T-helper 2 cell treated with Interferon-gamma antibody and Interleukin-4, amounts not matched to agents 5 μg/mL and 100 μg/mL, for 36 hours (primary cell): ENCODE results near the gene CDX1.

ENCODE experiments used
- DNase-seq: peaks from one replicate; pipeline ENCODE4 v3.0.0; 2021; ENCODE audit warnings: low spot score
- H3K27ac Mint-ChIP-seq: one replicate; pipeline ENCODE4 v1.8.0; 2021; ENCODE audit warnings: mild to moderate bottlenecking, mixed read lengths
- H3K27me3 Mint-ChIP-seq: one replicate; pipeline ENCODE4 v1.8.0; 2021; ENCODE audit warnings: low read depth, mixed read lengths
- H3K36me3 Mint-ChIP-seq: one replicate; pipeline ENCODE4 v1.8.0; 2021; ENCODE audit warnings: low read depth, mixed read lengths
- H3K4me1 Mint-ChIP-seq: one replicate; pipeline ENCODE4 v1.8.0; 2021; ENCODE audit warnings: low read depth, mixed read lengths
- H3K4me3 Mint-ChIP-seq: one replicate; pipeline ENCODE4 v1.8.0; 2022; ENCODE audit warnings: mild to moderate bottlenecking, moderate library complexity, mixed read lengths
- H3K9me3 Mint-ChIP-seq: one replicate; pipeline ENCODE4 v1.8.0; 2021; ENCODE audit warnings: mixed read lengths

CDX1 gene

DNA sequence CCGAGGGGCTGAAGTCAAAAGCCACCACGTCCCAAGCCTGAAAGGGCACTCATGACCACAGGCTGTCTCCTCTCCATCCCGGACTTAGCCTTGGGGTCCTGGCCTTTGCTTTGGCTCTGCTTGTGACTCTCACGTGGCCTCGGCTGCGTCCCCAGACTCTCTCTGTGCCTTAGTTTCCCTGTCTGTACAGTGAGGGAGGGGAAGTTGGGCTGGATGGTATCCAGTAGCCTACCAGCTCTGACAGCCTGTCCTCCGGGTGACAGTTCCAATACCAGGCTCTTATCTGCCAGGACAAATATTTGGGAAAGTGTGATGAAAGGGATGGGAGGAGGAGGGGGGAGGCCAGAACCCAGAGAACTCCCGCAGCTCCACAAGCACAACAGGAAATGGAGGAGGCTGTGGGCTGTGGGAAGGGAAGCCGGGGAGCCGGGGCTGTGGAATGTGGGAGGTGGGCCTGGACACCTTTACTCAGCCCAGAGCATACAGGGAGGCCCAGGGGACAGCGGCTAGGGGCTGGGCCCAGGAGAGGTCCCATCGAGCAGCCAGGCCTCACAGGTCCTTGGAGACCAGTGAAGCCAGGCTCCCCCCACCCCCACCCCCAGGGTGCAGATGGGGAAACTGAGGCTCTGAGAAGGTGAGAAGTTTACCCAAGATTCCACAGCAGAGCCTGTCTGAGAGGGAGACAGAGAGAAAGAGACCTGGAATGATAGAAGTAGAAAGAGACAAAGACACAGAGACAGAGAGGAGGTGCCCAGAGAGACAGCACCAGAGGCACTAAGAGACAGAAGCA, 29.2 kb upstream of the CDX1 start:
- DNase-seq = no peak
- Mint-ChIP-seq H3K4me1 (no peaks in the 10 kb centered on the region), H3K36me3 (no peaks in the 10 kb centered on the region), H3K27ac (no peak overlapping the region), H3K9me3 (no peaks in the 10 kb centered on the region), H3K4me3 (no peak overlapping the region), H3K27me3 (no peaks in the 10 kb centered on the region)

DNA sequence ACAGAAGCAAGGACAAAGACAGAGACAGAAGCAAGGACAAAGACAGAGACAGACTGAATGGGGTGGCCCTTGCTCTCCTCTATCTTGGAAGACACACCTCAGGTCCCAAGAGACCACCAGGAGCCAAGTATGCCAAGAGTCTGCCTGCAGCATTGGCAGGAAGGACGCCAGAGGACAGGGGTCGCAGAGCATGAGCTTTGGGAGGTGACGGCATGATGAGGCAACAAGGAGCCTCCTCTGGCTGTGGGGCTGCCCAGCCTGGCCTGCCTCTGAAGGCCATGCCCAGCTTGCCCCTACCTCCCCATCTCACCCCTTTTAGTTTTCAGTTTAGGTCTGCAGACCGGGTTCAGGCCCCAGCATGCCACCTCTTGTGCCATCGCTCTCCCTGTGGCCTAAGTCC, 28.6 kb upstream of the CDX1 start:
- H3K4me1 Mint-ChIP-seq = no peaks in the 10 kb centered on the region
- no peaks in the 10 kb centered on the region for H3K36me3 Mint-ChIP-seq
- no peaks in the 10 kb centered on the region for H3K9me3 Mint-ChIP-seq
- no peak overlapping the region for H3K27ac Mint-ChIP-seq
- no peaks in the 10 kb centered on the region for H3K27me3 Mint-ChIP-seq
- DNase-seq = no peak
- no peak overlapping the region for H3K4me3 Mint-ChIP-seq

DNA sequence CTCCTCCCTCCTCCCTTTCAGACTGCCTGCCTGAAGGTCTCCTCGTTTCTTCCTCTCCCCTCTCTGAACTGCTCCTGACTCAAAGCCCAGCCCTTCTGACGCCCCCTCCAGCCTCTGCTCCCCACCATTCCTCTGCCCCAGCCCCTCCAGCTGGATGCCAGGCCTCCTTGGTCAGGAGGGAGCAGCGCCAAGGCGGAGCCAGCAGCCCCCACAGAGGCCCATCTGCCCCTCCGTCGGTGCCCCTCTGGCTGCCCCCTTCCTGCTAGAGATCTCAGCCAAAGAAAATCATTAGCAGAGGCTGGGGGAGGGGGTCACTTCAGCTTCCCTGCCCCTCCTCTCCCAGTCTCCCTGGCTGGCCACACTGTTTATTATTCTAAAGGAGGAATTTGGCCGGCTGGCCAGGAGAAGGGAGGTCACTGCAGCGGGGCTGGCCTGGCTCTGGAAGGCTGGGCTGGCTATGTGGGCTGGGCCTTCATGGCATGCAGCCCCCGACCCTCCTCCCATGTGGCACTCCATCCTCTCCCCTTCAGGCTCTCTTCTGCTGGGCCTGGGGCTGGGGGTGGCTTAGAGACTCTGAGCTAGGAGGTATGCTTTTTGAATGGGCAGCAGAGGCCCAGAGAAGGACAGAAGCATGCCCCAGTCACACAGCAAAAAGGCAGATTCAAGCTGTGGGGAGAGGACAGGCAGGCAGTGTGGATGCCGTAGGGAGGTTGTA, 27.9 kb upstream of the CDX1 start:
- no peaks in the 10 kb centered on the region for H3K27me3 Mint-ChIP-seq
- no peaks in the 10 kb centered on the region for H3K4me1 Mint-ChIP-seq

DNA sequence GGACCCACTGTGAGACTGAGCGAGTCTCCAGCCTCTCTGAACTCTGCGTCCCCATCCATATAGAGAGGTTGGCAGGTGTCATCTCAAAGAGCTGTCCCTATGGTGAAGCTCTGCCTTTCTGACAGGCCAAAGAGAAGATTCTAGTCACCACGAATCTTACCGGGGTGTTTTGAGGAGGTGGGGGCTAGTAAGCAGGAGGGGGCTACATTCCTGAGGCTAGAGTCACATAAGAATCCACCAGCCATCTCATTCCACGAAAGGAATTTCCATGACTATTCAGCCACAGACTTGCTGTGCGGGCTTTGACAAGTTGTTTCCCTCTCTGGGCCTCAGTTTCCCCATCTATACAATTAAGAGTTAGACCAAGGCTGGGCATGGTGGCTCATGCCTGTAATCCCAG, 27.2 kb upstream of the CDX1 start:
- DNase-seq = no peak
- no peaks in the 10 kb centered on the region for H3K27me3 Mint-ChIP-seq
- no peak overlapping the region for H3K27ac Mint-ChIP-seq
- H3K36me3 Mint-ChIP-seq = no peaks in the 10 kb centered on the region
- no peaks in the 10 kb centered on the region for H3K9me3 Mint-ChIP-seq
- H3K4me3 Mint-ChIP-seq = no peak overlapping the region
- no peaks in the 10 kb centered on the region for H3K4me1 Mint-ChIP-seq

More for the DNA sequence above, 27.9 kb upstream of the CDX1 start:
- no peak for DNase-seq
- Mint-ChIP-seq H3K36me3 (no peaks in the 10 kb centered on the region), H3K4me3 (no peak overlapping the region), H3K27ac (no peak overlapping the region), H3K9me3 (no peaks in the 10 kb centered on the region)

DNA sequence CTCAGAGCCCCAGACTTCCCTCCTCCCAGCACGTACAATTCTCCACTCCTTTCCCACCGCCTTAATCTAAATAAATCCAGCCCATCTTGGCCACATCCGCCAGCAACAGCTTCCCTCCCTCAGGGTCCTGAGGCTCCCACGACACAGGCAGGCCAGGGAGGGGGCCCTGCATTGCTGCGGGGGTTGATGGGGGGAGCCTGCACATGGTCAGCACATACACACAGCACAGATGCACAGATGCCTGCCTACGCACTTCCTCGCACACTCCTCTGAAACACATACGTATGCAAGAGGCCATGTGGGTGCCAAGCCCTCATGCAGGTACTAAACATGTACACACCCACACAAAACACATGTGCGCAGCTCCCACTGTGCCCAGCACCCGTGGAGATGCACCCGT, 25.7 kb upstream of the CDX1 start:
- H3K4me3 Mint-ChIP-seq = no peak overlapping the region
- no peak for DNase-seq
- H3K4me1 Mint-ChIP-seq = peaks cover under 1% of the 10 kb centered on the region
- no peaks in the 10 kb centered on the region for H3K9me3 Mint-ChIP-seq
- no peak overlapping the region for H3K27ac Mint-ChIP-seq
- no peaks in the 10 kb centered on the region for H3K27me3 Mint-ChIP-seq
- H3K36me3 Mint-ChIP-seq = no peaks in the 10 kb centered on the region

DNA sequence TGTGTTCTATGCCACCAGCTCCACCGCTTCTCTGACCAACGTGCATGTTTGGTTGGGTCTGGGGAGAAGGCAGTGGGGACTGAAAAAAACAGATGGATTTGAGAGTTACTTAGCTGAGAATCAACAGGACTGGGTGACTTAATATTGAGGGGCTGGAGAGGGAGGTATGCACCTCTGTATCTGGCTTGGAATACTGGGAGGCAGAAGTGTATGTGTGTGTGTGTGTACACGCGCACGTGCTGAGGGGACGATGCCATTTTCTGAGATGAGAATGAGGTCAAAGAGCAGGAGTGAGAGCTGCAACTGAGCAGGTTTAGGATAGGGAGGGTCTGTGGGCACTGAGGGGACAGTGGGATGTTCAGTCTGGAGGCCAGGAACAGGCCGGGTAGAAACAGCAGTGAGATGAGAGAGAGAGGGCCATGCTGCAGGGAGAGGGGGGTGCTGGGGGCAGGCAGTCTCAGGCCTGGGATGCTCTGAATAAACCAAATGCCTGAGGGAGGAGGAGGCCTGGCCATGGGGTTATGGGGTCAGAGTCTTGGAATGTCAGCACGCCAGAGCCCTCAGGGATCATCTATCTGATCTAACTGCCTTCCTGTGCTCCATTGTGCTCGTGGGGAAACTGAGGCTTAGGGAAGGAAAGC, 24.9 kb upstream of the CDX1 start:
- DNase-seq = no peak
- Mint-ChIP-seq H3K27me3 (no peaks in the 10 kb centered on the region), H3K27ac (no peak overlapping the region), H3K36me3 (no peaks in the 10 kb centered on the region), H3K9me3 (no peaks in the 10 kb centered on the region), H3K4me3 (no peak overlapping the region), H3K4me1 (peaks cover 2% of the 10 kb centered on the region)

DNA sequence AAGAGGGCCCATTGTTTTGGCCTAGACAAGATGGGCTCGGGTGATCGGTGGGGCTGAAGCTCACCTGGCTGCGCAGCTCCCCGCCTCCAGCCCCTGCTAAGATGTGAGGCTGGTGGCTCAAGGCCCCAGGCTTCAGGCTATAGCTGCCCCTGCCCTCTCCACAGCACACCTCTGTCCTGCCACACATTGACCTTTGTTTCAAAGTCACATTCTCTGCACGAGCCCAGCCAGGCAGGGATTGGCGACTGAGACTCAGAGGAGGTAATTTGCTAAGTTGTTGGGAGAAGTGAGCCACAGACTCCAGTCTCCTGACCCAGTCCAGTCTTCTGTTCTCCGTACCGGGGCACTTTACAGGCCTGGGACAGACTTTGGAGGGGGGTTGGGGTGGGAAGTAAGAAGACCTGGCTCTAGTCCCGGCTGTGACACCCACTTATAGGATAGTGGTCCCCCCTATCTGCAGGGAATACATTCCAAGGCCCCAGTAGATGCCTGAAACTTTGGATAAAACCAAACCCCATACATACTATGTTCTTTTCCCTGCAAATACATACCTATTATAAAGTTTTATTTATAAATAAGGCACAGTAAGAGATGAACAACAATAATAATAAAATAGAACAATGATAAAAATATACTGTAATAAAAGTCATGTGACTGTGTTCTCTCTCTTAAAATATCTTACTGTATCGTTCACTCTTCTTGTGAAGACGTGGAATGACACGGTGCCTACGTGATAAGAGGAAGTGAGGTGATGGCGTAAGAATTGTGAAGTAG, 24.2 kb upstream of the CDX1 start:
- no peak for DNase-seq
- Mint-ChIP-seq H3K36me3 (no peaks in the 10 kb centered on the region), H3K27ac (no peak overlapping the region), H3K9me3 (no peaks in the 10 kb centered on the region), H3K4me3 (no peak overlapping the region), H3K4me1 (peaks cover 2% of the 10 kb centered on the region), H3K27me3 (no peaks in the 10 kb centered on the region)

DNA sequence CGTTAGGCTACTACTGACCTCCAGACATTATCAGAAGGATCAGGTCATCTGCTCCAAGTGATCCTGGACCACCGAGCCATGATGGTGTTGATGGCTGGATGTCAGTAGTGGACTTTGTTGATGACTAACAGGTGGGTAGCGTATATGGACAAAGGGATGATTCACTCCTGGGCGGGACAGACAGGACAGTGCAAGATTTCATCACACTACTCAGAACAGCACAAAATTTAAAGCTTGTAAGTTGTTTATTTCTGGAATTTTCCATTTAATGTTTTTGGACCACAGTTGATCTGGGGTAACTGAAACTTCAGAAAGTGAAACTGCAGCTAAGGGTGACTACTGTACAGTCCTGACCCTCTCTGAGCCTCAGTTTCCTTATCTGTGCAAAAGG, 23.6 kb upstream of the CDX1 start:
- Mint-ChIP-seq H3K4me1 (peaks cover 2% of the 10 kb centered on the region), H3K4me3 (no peak overlapping the region), H3K9me3 (no peaks in the 10 kb centered on the region), H3K36me3 (no peaks in the 10 kb centered on the region), H3K27ac (no peak overlapping the region), H3K27me3 (no peaks in the 10 kb centered on the region)
- DNase-seq = no peak

DNA sequence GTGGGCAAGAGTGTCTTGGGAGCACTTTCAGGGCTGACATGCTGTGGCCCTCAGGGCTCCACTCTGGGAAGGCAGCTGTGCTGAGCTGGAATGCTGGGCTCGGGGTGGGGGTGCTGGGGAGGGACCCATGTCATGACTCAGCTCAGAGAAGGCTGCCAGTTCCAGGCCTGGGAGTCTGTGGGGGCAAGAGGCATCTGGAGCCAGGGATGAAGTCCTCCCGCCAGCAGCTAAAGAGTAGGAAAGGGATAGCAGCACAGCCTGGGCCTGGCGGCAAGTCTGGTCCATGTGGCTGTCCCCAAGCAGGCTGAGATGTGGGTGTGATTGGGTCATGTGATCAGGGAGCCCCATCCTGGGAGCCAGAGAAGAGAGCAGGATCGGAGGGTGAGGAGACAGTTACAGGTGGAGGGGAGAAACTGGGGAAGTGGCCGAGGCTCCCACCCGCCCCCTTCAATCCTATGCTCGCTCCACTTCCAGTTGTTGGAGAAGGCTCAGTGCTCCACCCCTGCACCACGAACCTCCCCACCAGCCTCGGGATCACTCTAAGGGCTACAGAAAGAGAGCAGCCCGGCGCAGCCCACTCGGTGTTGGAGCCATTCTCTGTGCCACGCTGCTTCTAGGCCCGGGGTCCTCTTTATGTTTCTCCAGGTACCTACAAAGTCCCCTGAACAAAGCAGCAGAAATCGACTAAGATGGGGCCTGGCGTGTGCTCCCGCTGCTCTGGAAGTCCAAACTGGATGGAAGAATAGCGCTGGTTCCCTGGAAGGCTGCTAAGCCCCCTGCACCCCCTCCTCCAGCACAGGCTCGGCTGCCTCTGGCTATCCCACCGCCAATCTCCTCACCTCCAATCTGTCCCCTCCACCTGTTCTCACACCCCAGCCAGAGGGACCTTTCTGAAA, 23.0 kb upstream of the CDX1 start:
- Mint-ChIP-seq H3K9me3 (no peaks in the 10 kb centered on the region), H3K4me1 (peaks cover 2% of the 10 kb centered on the region), H3K27me3 (no peaks in the 10 kb centered on the region), H3K27ac (no peak overlapping the region), H3K4me3 (no peak overlapping the region), H3K36me3 (no peaks in the 10 kb centered on the region)
- no peak for DNase-seq

DNA sequence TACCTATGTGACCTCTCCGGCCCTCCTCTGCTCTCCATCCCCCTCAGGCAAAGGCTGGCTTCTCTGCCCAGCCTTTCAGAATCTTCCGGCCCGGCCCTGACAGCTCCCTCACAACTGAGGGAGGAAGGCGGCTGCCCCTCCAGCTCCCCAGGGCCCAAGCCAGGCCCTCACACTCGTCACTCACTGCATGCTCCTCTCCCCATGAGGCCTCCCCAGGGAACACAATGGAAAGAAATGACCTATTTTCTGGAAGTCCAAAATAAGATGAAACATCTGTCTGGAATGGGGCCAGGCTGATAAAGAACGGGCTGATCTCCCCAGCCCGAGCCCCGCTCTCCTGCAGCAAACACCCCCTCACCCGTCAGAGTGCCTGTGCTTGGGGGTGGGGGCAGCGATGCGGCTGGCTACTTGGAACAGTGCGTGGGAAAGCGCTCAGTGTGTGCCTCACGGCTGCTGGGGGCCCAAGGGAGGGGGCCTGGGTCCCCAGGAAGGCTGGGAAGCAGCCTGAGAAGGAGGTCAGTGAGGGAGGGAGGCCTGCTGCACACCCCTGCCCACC, 22.3 kb upstream of the CDX1 start:
- H3K9me3 Mint-ChIP-seq = no peaks in the 10 kb centered on the region
- no peak overlapping the region for H3K27ac Mint-ChIP-seq
- DNase-seq = no peak
- H3K4me1 Mint-ChIP-seq = peaks cover 9% of the 10 kb centered on the region
- H3K36me3 Mint-ChIP-seq = no peaks in the 10 kb centered on the region
- no peak overlapping the region for H3K4me3 Mint-ChIP-seq
- no peaks in the 10 kb centered on the region for H3K27me3 Mint-ChIP-seq

DNA sequence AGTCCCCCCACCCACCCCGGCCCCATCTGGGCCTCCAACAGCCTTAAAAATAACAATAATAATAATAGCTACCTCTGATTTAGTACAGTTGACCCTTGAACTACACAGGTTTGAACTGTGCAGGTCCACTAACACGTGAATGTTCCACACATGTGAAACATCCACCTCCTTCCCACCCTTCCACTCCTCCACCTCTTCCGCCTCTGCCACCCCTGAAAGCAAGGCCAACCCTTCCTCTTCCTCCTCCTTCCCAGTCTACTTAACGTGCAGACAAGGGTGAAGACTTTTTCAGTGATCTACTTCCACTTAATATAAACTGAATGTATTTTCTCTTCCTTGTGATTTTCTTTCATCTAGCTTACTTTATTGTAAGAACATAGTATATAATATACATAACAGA, 21.7 kb upstream of the CDX1 start:
- H3K9me3 Mint-ChIP-seq = no peaks in the 10 kb centered on the region
- no peak overlapping the region for H3K4me3 Mint-ChIP-seq
- H3K36me3 Mint-ChIP-seq = no peaks in the 10 kb centered on the region
- no peak overlapping the region for H3K27ac Mint-ChIP-seq
- H3K27me3 Mint-ChIP-seq = no peaks in the 10 kb centered on the region
- H3K4me1 Mint-ChIP-seq = peaks cover 14% of the 10 kb centered on the region
- DNase-seq = no peak

DNA sequence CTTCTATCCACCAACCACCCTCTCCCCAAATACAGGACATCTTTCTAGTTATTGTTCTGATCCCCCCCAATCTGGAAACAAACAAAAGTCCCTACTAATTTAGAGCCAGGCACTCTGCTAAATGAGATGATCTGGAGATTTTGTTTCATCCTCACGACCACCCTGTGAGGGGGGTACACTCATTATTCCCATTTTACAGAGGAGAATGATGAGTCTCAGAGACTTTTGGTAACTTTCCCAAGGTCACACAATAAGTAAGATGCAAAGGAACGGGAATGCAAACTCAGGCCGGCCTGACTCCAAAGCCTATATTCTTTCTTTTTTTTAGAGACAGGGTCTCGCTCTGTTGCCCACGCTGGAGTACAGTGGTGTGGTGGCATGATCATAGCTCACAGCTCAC, 20.3 kb upstream of the CDX1 start:
- Mint-ChIP-seq H3K27me3 (no peaks in the 10 kb centered on the region), H3K4me1 (peaks cover 16% of the 10 kb centered on the region), H3K9me3 (no peaks in the 10 kb centered on the region)

More for the DNA sequence above, 20.3 kb upstream of the CDX1 start:
- DNase-seq = no peak
- Mint-ChIP-seq H3K27ac (no peak overlapping the region), H3K4me3 (no peak overlapping the region), H3K36me3 (no peaks in the 10 kb centered on the region)
